ENCODE results near the gene PPP1R3A. TPM values are rescaled to one million over a fixed set of nuclear protein-coding genes. Genes with fewer than 3 reads are reported as not detected.

PPP1R3A gene
- polyA plus RNA-seq, 1 donor from 2014 or later = 1.6 TPM

DNA sequence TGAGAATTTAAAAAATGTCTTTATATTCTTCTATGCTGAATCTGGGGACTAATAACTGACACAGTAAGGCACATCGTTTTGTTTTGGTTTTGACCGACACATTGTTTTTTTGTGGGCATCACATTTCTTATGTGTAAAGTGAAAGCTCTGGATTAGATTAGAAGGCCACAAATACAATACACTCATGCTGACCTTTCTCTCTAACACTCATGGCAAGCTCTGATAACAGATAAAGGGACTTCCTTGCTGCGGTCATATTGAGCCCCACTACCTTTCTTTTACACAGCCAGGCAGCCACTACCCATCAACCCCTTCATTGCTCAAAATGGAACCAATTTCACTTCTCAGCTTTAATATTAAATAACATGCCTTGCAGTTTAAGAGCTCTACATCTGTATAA is 26.0 kb downstream of the PPP1R3A start:
- Histone ChIP-seq H3F3A (ENCODE audit: insufficient read depth, low read length, poor library complexity, severe bottlenecking) (no peaks in the 10 kb centered on the region), H3K79me2 (replicated peaks; ENCODE audit: insufficient read depth, low read length) (no peaks in the 10 kb centered on the region), H3K9ac (ENCODE audit: low read length) (no peak overlapping the region), H3K36me3 (ENCODE audit: insufficient read depth, low read length) (peaks cover 7% of the 10 kb centered on the region), H2AFZ (ENCODE audit: low read depth, low read length) (no peak overlapping the region), H3K4me3 (ENCODE audit: low read length) (no peak overlapping the region), H3K9me3 (ENCODE audit: low read length) (no peaks in the 10 kb centered on the region), H3K9me2 (ENCODE audit: insufficient read depth, low read length) (no peaks in the 10 kb centered on the region), H3K27me3 (ENCODE audit: insufficient read depth, low read depth, low read length) (no peaks in the 10 kb centered on the region), H3K27ac (ENCODE audit: low read length) (no peak overlapping the region), H3K4me2 (ENCODE audit: low read length) (no peak overlapping the region), H4K20me1 (ENCODE audit: insufficient read depth) (no peaks in the 10 kb centered on the region)
- TF ChIP-seq, protein P1, sequence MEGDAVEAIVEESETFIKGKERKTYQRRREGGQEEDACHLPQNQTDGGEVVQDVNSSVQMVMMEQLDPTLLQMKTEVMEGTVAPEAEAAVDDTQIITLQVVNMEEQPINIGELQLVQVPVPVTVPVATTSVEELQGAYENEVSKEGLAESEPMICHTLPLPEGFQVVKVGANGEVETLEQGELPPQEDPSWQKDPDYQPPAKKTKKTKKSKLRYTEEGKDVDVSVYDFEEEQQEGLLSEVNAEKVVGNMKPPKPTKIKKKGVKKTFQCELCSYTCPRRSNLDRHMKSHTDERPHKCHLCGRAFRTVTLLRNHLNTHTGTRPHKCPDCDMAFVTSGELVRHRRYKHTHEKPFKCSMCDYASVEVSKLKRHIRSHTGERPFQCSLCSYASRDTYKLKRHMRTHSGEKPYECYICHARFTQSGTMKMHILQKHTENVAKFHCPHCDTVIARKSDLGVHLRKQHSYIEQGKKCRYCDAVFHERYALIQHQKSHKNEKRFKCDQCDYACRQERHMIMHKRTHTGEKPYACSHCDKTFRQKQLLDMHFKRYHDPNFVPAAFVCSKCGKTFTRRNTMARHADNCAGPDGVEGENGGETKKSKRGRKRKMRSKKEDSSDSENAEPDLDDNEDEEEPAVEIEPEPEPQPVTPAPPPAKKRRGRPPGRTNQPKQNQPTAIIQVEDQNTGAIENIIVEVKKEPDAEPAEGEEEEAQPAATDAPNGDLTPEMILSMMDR (IDR thresholded peaks at IDR 0.05; ENCODE audit: poor library complexity, severe bottlenecking) = no peak
- TF ChIP-seq RAD21 (conservative IDR thresholded peaks at IDR 0.05) (no peak), REST (IDR thresholded peaks at IDR 0.05; ENCODE audit: borderline replicate concordance) (no peak), POLR2AphosphoS5 (IDR thresholded peaks at IDR 0.05) (no peak), EP300 (conservative IDR thresholded peaks at IDR 0.05; ENCODE audit: poor library complexity, severe bottlenecking) (no peak), SMC3 (conservative IDR thresholded peaks at IDR 0.05; ENCODE audit: poor library complexity) (no peak), TAF1 (IDR thresholded peaks at IDR 0.05; ENCODE audit: low read depth) (no peak), EZH2 (IDR thresholded peaks at IDR 0.05; ENCODE audit: borderline replicate concordance, insufficient read depth, low read length, poor library complexity, severe bottlenecking) (no peak)

DNA sequence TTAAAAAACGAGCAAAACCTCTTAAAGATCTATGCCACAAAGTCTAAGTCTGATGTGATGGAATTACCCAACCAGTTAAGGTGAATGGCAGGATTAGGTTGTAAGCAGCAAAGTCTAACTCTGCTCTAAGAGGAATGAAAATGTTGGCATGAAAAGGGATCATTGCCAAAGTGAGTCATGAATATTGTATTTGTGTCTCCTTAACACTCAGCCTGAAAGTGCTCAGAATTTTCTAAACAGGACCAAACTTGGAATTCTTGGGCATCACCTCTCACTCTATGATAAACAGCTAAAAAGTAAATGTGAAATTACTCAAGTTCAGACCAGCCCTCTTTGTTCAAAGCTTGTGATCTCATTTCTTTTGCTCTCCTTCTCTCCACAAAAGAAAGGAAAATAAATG is 27.0 kb downstream of the PPP1R3A start:
- Histone ChIP-seq H3K4me2 (ENCODE audit: low read length) (no peak overlapping the region), H3K27me3 (ENCODE audit: insufficient read depth, low read depth, low read length) (no peaks in the 10 kb centered on the region), H4K20me1 (ENCODE audit: insufficient read depth) (no peaks in the 10 kb centered on the region), H3K9me3 (ENCODE audit: low read length) (no peaks in the 10 kb centered on the region), H3F3A (ENCODE audit: insufficient read depth, low read length, poor library complexity, severe bottlenecking) (no peaks in the 10 kb centered on the region), H3K9ac (ENCODE audit: low read length) (no peak overlapping the region), H3K36me3 (ENCODE audit: insufficient read depth, low read length) (peaks cover 7% of the 10 kb centered on the region), H3K27ac (ENCODE audit: low read length) (peak overlapping the region; percentile 4), H3K9me2 (ENCODE audit: insufficient read depth, low read length) (no peaks in the 10 kb centered on the region), H3K4me3 (ENCODE audit: low read length) (no peak overlapping the region), H2AFZ (ENCODE audit: low read depth, low read length) (no peak overlapping the region), H3K79me2 (replicated peaks; ENCODE audit: insufficient read depth, low read length) (no peaks in the 10 kb centered on the region)
- no peak for TF ChIP-seq SMC3 (conservative IDR thresholded peaks at IDR 0.05; ENCODE audit: poor library complexity)
- no peak for TF ChIP-seq MXI1 (conservative IDR thresholded peaks at IDR 0.05; ENCODE audit: poor library complexity, severe bottlenecking)
- no peak for TF ChIP-seq REST (IDR thresholded peaks at IDR 0.05; ENCODE audit: borderline replicate concordance)
- no peak for TF ChIP-seq POLR2AphosphoS5 (IDR thresholded peaks at IDR 0.05)
- TF ChIP-seq TAF1 (IDR thresholded peaks at IDR 0.05; ENCODE audit: low read depth) = no peak
- TF ChIP-seq EZH2 (IDR thresholded peaks at IDR 0.05; ENCODE audit: borderline replicate concordance, insufficient read depth, low read length, poor library complexity, severe bottlenecking) = no peak
- no peak for TF ChIP-seq EP300 (conservative IDR thresholded peaks at IDR 0.05; ENCODE audit: poor library complexity, severe bottlenecking)
